GM15510 (cell line): ENCODE measurements around the gene GALNT1.

Experiments used
- POLR2A ChIP-seq: IDR thresholded peaks from 3 replicates; pipeline ENCODE4 v1.6.1; 2011; ENCODE audit warnings: borderline replicate concordance; ENCODE audit not compliant: insufficient read length; ENCODE audit errors: extremely low read depth

Gene GALNT1

GRCh38 chr18:35581546-35581897 is at the start of gene GALNT1:
Gene GALNT1, plus strand, starts transcription at chr18:35581740. Its CDS starts 72,923 bp downstream, at chr18:35654663.
- no peak for TF ChIP-seq POLR2A

- TF ChIP-seq POLR2A, result no peak
These were observed 47.6 kb upstream of the GALNT1 start for GRCh38 chr18:35533916-35534405.

GRCh38 chr18:35535297-35535696 is 46.2 kb upstream of the GALNT1 start:
- TF ChIP-seq POLR2A, result no peak

GRCh38 chr18:35542356-35542755 is 39.2 kb upstream of the GALNT1 start:
- no peak for TF ChIP-seq POLR2A

GRCh38 chr18:35547008-35547605 is 34.4 kb upstream of the GALNT1 start:
- no peak for TF ChIP-seq POLR2A

- TF ChIP-seq POLR2A, result no peak
These were observed 32.0 kb upstream of the GALNT1 start for GRCh38 chr18:35549564-35549963.

- TF ChIP-seq POLR2A, result no peak
These were observed 28.2 kb upstream of the GALNT1 start for GRCh38 chr18:35553300-35553699.

GRCh38 chr18:35559867-35560266 is 21.7 kb upstream of the GALNT1 start:
- no peak for TF ChIP-seq POLR2A

GRCh38 chr18:35564795-35565453 is 16.6 kb upstream of the GALNT1 start:
- no peak for TF ChIP-seq POLR2A

- TF ChIP-seq POLR2A, result no peak
These were observed 15.5 kb upstream of the GALNT1 start for GRCh38 chr18:35566019-35566418.

- TF ChIP-seq POLR2A, result no peak
These were observed 11.4 kb upstream of the GALNT1 start for GRCh38 chr18:35570182-35570581.

GRCh38 chr18:35571138-35571537 is 10.4 kb upstream of the GALNT1 start:
- TF ChIP-seq POLR2A, result no peak

- no peak for TF ChIP-seq POLR2A
These were observed 8.9 kb upstream of the GALNT1 start for GRCh38 chr18:35572644-35573043.

- no peak for TF ChIP-seq POLR2A
These were observed 8.0 kb upstream of the GALNT1 start for GRCh38 chr18:35573531-35573930.

GRCh38 chr18:35577045-35577848 is 4.3 kb upstream of the GALNT1 start:
- TF ChIP-seq POLR2A, result no peak
